Measurements from ENCODE around the gene RAB10. TPM values are rescaled to one million over a fixed set of nuclear protein-coding genes. Genes with fewer than 3 reads are reported as not detected.
"Not testable (repeated sequence)": the region's sequence is repeated elsewhere in the genome, so short reads cannot be mapped to it uniquely, and the experiment has no call there.

RAB10 gene
- total and polyA plus RNA-seq, 3 donors from 2014 or later, result 74.8 to 112 (median 96.8) TPM

GRCh38 chr2:26095758-26096157 is 61.9 kb downstream of the RAB10 start:
- intact Hi-C loops (cut with DNase I; ENCODE audit: low total_unique reads), result no loop called here
- no peaks in the 10 kb centered on the region for H3K4me1 ChIP-seq
- WGBS, 2 donors, result 85 to 96% methylated on average over 5 of the region's 5 CpGs

GRCh38 chr2:26099933-26100332 is 66.0 kb downstream of the RAB10 start:
- Histone ChIP-seq H3K4me3 (no peak overlapping the region), H3K36me3 (ENCODE audit: low read depth, missing control alignments) (no peaks in the 10 kb centered on the region), H3K27ac (no peak overlapping the region), H3K27me3 (no peaks in the 10 kb centered on the region), H3K9me3 (no peaks in the 10 kb centered on the region), H3K4me1 (no peaks in the 10 kb centered on the region)
- intact Hi-C loops (cut with DNase I; ENCODE audit: low total_unique reads), result no loop called here
- no peak for DNase-seq
- TF ChIP-seq POLR2A (IDR thresholded peaks at IDR 0.05), result no peak
- TF ChIP-seq CTCF (IDR thresholded peaks at IDR 0.05), result no peak
- 88 to 100% methylated on average over 1 of the region's 1 CpG for WGBS, 2 donors

More at GRCh38 chr2:26095758-26096157, 61.9 kb downstream of the RAB10 start:
- Histone ChIP-seq H3K9me3 (no peaks in the 10 kb centered on the region), H3K36me3 (ENCODE audit: low read depth, missing control alignments) (no peaks in the 10 kb centered on the region), H3K27me3 (no peaks in the 10 kb centered on the region), H3K27ac (no peak overlapping the region), H3K4me3 (no peak overlapping the region)
- TF ChIP-seq CTCF (IDR thresholded peaks at IDR 0.05) (no peak), POLR2A (IDR thresholded peaks at IDR 0.05) (no peak)
- no peak for DNase-seq

GRCh38 chr2:26100384-26100783 is 66.5 kb downstream of the RAB10 start:
- no peak overlapping the region for H3K4me3 ChIP-seq
- WGBS, 2 donors, result 85 to 95% methylated on average over 1 of the region's 1 CpG
- no peaks in the 10 kb centered on the region for H3K36me3 ChIP-seq (ENCODE audit: low read depth, missing control alignments)
- H3K27ac ChIP-seq, result no peak overlapping the region
- no peaks in the 10 kb centered on the region for H3K4me1 ChIP-seq
- H3K27me3 ChIP-seq, result no peaks in the 10 kb centered on the region
- no peak for DNase-seq
- no peaks in the 10 kb centered on the region for H3K9me3 ChIP-seq
- intact Hi-C loops (cut with DNase I; ENCODE audit: low total_unique reads), result no loop called here
- TF ChIP-seq POLR2A (IDR thresholded peaks at IDR 0.05), result no peak
- no peak for TF ChIP-seq CTCF (IDR thresholded peaks at IDR 0.05)

GRCh38 chr2:26103752-26104151 is 69.9 kb downstream of the RAB10 start:
- no peak overlapping the region for H3K27ac ChIP-seq
- TF ChIP-seq POLR2A (IDR thresholded peaks at IDR 0.05), result no peak
- intact Hi-C loops (cut with DNase I; ENCODE audit: low total_unique reads), result no loop called here

GRCh38 chr2:26108701-26109100 is 74.8 kb downstream of the RAB10 start:
- H3K27me3 ChIP-seq; H3K36me3 ChIP-seq (ENCODE audit: low read depth, missing control alignments); DNase-seq; H3K27ac ChIP-seq; H3K4me3 ChIP-seq; H3K9me3 ChIP-seq; H3K4me1 ChIP-seq; intact Hi-C loops (cut with DNase I; ENCODE audit: low total_unique reads): not testable (repeated sequence)
- 96% methylated on average over 6 of the region's 6 CpGs for WGBS, 2 donors

More at GRCh38 chr2:26103752-26104151, 69.9 kb downstream of the RAB10 start:
- Histone ChIP-seq H3K36me3 (ENCODE audit: low read depth, missing control alignments) (no peaks in the 10 kb centered on the region), H3K4me3 (no peak overlapping the region), H3K27me3 (no peaks in the 10 kb centered on the region), H3K9me3 (no peaks in the 10 kb centered on the region), H3K4me1 (no peaks in the 10 kb centered on the region)
- WGBS, 2 donors, result 96 to 99% methylated on average over 4 of the region's 4 CpGs
- no peak for DNase-seq

GRCh38 chr2:26112201-26112600 is 78.3 kb downstream of the RAB10 start:
- Histone ChIP-seq H3K36me3 (ENCODE audit: low read depth, missing control alignments) (no peaks in the 10 kb centered on the region), H3K4me1 (no peaks in the 10 kb centered on the region), H3K4me3 (no peak overlapping the region), H3K27ac (no peak overlapping the region), H3K9me3 (no peaks in the 10 kb centered on the region), H3K27me3 (no peaks in the 10 kb centered on the region)
- TF ChIP-seq POLR2A (IDR thresholded peaks at IDR 0.05) (no peak), CTCF (IDR thresholded peaks at IDR 0.05) (no peak)
- 95 to 100% methylated on average over 1 of the region's 1 CpG for WGBS, 2 donors
- DNase-seq, result no peak
- intact Hi-C loops (cut with DNase I; ENCODE audit: low total_unique reads), result no loop called here
